ENCODE data around the gene HMGCL.
A peak's percentile ranks its signal among the peaks of the same experiment; 100 is the strongest.

The HMGCL gene

DNA sequence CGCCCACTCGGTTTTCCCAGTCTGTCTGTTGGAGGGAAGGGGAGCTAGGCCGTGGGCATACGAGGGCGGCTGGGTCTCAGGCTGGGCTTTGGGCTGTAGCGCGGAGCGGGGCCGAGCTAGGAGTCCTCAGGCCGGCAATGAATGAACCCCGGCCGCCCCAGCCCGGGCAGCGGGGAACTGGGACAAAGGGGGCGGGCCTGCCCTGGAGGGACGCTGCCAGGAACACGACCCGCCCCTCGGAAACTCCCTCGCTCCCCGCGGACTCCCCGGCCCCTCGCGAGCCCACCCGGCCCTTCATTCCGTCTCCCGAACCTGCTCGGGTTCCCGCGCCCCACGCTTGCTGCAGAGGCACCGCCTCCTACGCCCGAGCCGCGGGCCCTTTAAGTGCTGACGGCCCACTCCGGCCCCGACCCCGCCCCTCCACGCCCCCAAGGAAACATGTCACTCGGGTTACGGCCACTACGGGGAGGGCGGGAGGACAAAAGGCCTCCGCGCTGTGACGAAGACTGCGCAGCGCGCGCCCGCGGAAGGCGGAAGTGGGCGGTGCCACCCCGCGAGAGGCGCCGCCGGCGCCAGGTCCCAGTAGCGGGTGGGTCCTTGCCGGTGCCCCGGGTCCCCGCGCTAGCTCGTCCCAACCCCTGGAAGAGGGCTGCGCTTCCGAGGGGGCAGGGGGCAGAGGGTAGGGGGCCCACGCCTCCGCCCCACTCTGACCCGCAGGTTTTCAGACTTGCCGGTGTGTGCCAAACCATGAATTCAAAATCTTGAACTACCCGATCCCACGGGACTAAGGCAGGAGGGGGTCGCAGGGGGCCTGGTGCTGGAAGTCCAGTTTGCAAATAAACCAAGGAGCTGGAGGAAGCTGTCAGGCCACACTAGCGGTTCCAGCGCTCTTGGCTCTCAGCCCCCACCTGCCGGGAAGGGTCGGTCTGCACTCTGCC is 24.6 kb downstream of the HMGCL start, which contains the start of gene GALE:
Gene GALE, minus strand, starts transcription at position 355 of the 938 bp plus-strand sequence. CDS start 1,747 bp downstream, outside the sequence.
- Histone ChIP-seq H3K36me3 (ENCODE audit: insufficient read depth) (no peaks in the 10 kb centered on the region), H4K20me1 (ENCODE audit: insufficient read depth) (no peaks in the 10 kb centered on the region), H3K9ac (peak within 1 kb of the TSS; percentile 67; the same call in 1 of the 2 replicates), H3K79me2 (ENCODE audit: insufficient read depth, low read depth) (no peaks in the 10 kb centered on the region), H3K27ac (0 out of 2 replicates have a peak within 1 kb of the TSS, but pooled peaks have one; percentile 10), H3K4me1 (ENCODE audit: low read depth, poor library complexity, severe bottlenecking) (peaks cover 21% of the 10 kb centered on the region), H3K4me3 (IDR thresholded peaks at IDR 0.05; ENCODE audit: insufficient read depth, low read depth, low read length) (no peak within 1 kb of the TSS), H3K27me3 (ENCODE audit: insufficient read depth, low read depth) (no peaks in the 10 kb centered on the region), H2AFZ (ENCODE audit: low read depth) (peak within 1 kb of the TSS; percentile 86), H3K4me2 (peak within 1 kb of the TSS; percentile 96)
- no peak for TF ChIP-seq CTCF (conservative IDR thresholded peaks at IDR 0.05; ENCODE audit: low read depth, low read length)

DNA sequence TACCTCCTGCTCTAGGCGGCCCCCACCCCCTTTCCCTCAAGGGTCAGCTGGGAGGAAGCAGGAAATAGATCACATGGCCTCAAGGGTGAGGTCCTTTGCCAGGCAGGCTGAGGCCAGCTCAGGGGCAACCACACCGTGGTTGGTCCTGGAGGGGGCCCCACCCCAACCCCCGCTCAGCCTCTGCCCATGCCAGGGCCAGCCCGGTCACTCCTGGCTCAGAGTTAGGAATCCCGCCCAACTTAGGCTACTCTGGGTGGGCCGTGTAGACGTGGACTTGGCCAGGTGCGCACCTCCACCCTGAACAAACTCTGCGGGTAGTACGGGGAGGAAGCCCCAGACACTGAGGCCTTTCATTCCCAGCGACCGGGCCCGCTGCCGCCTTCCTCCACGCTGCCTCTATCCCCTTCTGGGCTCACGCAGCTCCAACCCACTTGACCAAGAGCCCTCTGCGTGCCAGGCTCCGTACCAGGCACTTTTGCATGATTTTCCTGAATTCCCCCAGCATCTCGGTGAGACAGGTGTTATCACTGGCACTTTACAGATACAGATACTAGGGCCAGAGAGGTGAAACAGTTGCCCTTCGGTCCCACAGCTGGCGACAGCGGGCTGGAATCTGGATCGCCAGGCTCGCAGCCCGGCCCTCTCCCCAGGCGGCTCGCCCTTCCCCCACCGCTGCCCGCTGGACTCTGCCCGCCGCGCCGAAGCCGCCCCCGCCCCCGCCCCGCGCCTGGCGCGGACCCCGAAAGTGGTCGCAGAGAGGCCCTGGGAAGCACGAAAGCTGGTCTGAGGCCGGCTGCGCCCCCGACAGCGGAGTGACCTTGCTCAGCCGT is 25.4 kb downstream of the HMGCL start:
- peak overlapping the region; percentile 86 for H2AFZ ChIP-seq (ENCODE audit: low read depth)
- H3K36me3 ChIP-seq (ENCODE audit: insufficient read depth) = no peaks in the 10 kb centered on the region

GRCh38 chr1:23799255-23799569 is 26.0 kb downstream of the HMGCL start:
- H3K79me2 ChIP-seq (ENCODE audit: insufficient read depth, low read depth) = no peaks in the 10 kb centered on the region
- peak overlapping the region; percentile 84; the same call in 1 of the 2 replicates for H3K4me2 ChIP-seq
- no peaks in the 10 kb centered on the region for H4K20me1 ChIP-seq (ENCODE audit: insufficient read depth)
- H3K4me1 ChIP-seq (ENCODE audit: low read depth, poor library complexity, severe bottlenecking) = peaks cover 11% of the 10 kb centered on the region
- no peaks in the 10 kb centered on the region for H3K36me3 ChIP-seq (ENCODE audit: insufficient read depth)
- TF ChIP-seq CTCF (conservative IDR thresholded peaks at IDR 0.05; ENCODE audit: low read depth, low read length) = no peak
- no peak overlapping the region for H3K4me3 ChIP-seq (IDR thresholded peaks at IDR 0.05; ENCODE audit: insufficient read depth, low read depth, low read length)
- H3K27ac ChIP-seq = no peak overlapping the region
- no peak overlapping the region for H2AFZ ChIP-seq (ENCODE audit: low read depth)
- no peak overlapping the region for H3K9ac ChIP-seq
- H3K27me3 ChIP-seq (ENCODE audit: insufficient read depth, low read depth) = no peaks in the 10 kb centered on the region

More for the DNA sequence above, 25.4 kb downstream of the HMGCL start:
- peak overlapping the region; percentile 84 for H3K4me2 ChIP-seq
- H3K4me3 ChIP-seq (IDR thresholded peaks at IDR 0.05; ENCODE audit: insufficient read depth, low read depth, low read length) = no peak overlapping the region
- H4K20me1 ChIP-seq (ENCODE audit: insufficient read depth) = no peaks in the 10 kb centered on the region
- no peak for TF ChIP-seq CTCF (conservative IDR thresholded peaks at IDR 0.05; ENCODE audit: low read depth, low read length)
- peak overlapping the region; percentile 67; the same call in 1 of the 2 replicates for H3K9ac ChIP-seq
- H3K27me3 ChIP-seq (ENCODE audit: insufficient read depth, low read depth) = no peaks in the 10 kb centered on the region
- no peaks in the 10 kb centered on the region for H3K79me2 ChIP-seq (ENCODE audit: insufficient read depth, low read depth)
- H3K27ac ChIP-seq = no peak overlapping the region
- H3K4me1 ChIP-seq (ENCODE audit: low read depth, poor library complexity, severe bottlenecking) = peaks cover 16% of the 10 kb centered on the region

GRCh38 chr1:23798662-23799142 is 26.5 kb downstream of the HMGCL start:
- no peak for TF ChIP-seq CTCF (conservative IDR thresholded peaks at IDR 0.05; ENCODE audit: low read depth, low read length)
- H3K4me1 ChIP-seq (ENCODE audit: low read depth, poor library complexity, severe bottlenecking) = peaks cover 7% of the 10 kb centered on the region
- no peaks in the 10 kb centered on the region for H4K20me1 ChIP-seq (ENCODE audit: insufficient read depth)
- no peak overlapping the region for H3K4me2 ChIP-seq
- no peaks in the 10 kb centered on the region for H3K27me3 ChIP-seq (ENCODE audit: insufficient read depth, low read depth)
- H2AFZ ChIP-seq (ENCODE audit: low read depth) = no peak overlapping the region
- H3K9ac ChIP-seq = no peak overlapping the region
- H3K4me3 ChIP-seq (IDR thresholded peaks at IDR 0.05; ENCODE audit: insufficient read depth, low read depth, low read length) = no peak overlapping the region
- no peak overlapping the region for H3K27ac ChIP-seq
- no peaks in the 10 kb centered on the region for H3K79me2 ChIP-seq (ENCODE audit: insufficient read depth, low read depth)
- no peaks in the 10 kb centered on the region for H3K36me3 ChIP-seq (ENCODE audit: insufficient read depth)

All from KMS-11 (cell line).